Osteoblast (primary cell): ENCODE data around the gene PGRMC2. TPM values are rescaled to one million over a fixed set of nuclear protein-coding genes. Genes with fewer than 3 reads are reported as not detected.
"Not testable (repeated sequence)": the region's sequence is repeated elsewhere in the genome, so short reads cannot be mapped to it uniquely, and the experiment has no call there.

Source experiments
- DNase-seq: peaks from one replicate; pipeline ENCODE4 v3.0.0; 2011; ENCODE audit warnings: low spot score, mixed read lengths; ENCODE audit not compliant: insufficient read length; ENCODE audit errors: missing footprints
- H2AFZ ChIP-seq: 2 replicates; pipeline ENCODE4 v1.6.0; 2011; ENCODE audit warnings: mild to moderate bottlenecking, low read length
- H3K27ac ChIP-seq: 2 replicates; pipeline ENCODE4 v1.5.1; 2011; ENCODE audit warnings: mild to moderate bottlenecking, low read depth, low read length, moderate library complexity
- H3K27me3 ChIP-seq: 2 replicates; pipeline ENCODE4 v1.6.0; 2012; ENCODE audit warnings: mild to moderate bottlenecking, control low read depth, inconsistent platforms, low read length, moderate library complexity; ENCODE audit not compliant: insufficient read depth
- H3K36me3 ChIP-seq: 2 replicates; pipeline ENCODE4 v1.5.1; 2011; ENCODE audit warnings: mild to moderate bottlenecking, low read length, control low read depth, moderate library complexity; ENCODE audit not compliant: insufficient read depth
- H3K4me1 ChIP-seq: 2 replicates; pipeline ENCODE4 v1.5.1; 2011; ENCODE audit warnings: mild to moderate bottlenecking, low read length, control low read depth, moderate library complexity; ENCODE audit not compliant: insufficient read depth
- H3K4me2 ChIP-seq: 2 replicates; pipeline ENCODE4 v1.6.0; 2011; ENCODE audit warnings: mild to moderate bottlenecking, low read length; ENCODE audit not compliant: insufficient read depth
- H3K4me3 ChIP-seq: fragments of 200-600 bp; sonication (generic); 3 replicates; pipeline ENCODE4 v1.5.1; 2012; ENCODE audit warnings: mild to moderate bottlenecking, low read length, inconsistent platforms; ENCODE audit not compliant: insufficient read depth
- H3K79me2 ChIP-seq: 2 replicates; pipeline ENCODE4 v1.6.0; 2012; ENCODE audit warnings: mild to moderate bottlenecking, low read length, control low read depth, inconsistent platforms; ENCODE audit not compliant: insufficient read depth
- H3K9me3 ChIP-seq: 2 replicates; pipeline ENCODE4 v1.5.1; 2011; ENCODE audit warnings: low read depth, low read length, control low read depth
- H4K20me1 ChIP-seq: 2 replicates; pipeline ENCODE4 v1.6.0; 2012; ENCODE audit warnings: mild to moderate bottlenecking, low read length, control low read depth; ENCODE audit not compliant: insufficient read depth
- total RNA-seq: library from RNA; depleted of rRNA; stranded (reverse); fragments of >200 nt; gene quantifications from 2 replicates; pipeline ENCODE4 v1.2.3, GENCODE V29; 2012
- TF ChIP-seq, protein P1 (sequence below): IDR thresholded peaks from 2 replicates; pipeline ENCODE4 v1.5.1; 2011; ENCODE audit warnings: mild to moderate bottlenecking, low read depth, low read length, moderate library complexity; ENCODE audit errors: extremely low read depth

The PGRMC2 gene
- total RNA-seq, 1 donor, result 38.4 TPM

DNA sequence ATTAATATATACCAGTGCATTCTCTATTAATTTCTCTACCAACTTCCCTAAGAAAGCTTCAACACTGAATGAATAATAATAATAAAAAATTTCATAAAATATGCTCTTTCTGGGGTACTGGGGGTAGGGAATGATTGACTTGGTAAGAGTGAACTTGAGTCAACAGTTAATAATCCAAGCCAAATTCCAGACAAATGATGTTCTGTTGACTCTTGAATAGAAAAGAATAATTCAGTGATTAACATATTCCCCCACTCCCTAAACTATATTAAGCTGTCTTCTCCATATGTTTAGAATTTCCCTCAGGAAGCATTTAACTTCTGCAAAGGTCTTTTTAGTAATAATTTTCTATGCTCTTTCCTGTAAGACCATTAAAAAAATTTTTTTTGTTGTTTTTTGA, 12.3 kb downstream of the PGRMC2 start:
- H3K4me1 ChIP-seq, result peaks cover 20% of the 10 kb centered on the region
- TF ChIP-seq, protein P1, sequence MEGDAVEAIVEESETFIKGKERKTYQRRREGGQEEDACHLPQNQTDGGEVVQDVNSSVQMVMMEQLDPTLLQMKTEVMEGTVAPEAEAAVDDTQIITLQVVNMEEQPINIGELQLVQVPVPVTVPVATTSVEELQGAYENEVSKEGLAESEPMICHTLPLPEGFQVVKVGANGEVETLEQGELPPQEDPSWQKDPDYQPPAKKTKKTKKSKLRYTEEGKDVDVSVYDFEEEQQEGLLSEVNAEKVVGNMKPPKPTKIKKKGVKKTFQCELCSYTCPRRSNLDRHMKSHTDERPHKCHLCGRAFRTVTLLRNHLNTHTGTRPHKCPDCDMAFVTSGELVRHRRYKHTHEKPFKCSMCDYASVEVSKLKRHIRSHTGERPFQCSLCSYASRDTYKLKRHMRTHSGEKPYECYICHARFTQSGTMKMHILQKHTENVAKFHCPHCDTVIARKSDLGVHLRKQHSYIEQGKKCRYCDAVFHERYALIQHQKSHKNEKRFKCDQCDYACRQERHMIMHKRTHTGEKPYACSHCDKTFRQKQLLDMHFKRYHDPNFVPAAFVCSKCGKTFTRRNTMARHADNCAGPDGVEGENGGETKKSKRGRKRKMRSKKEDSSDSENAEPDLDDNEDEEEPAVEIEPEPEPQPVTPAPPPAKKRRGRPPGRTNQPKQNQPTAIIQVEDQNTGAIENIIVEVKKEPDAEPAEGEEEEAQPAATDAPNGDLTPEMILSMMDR, result no peak
- H3K4me2 ChIP-seq, result peak overlapping the region; percentile 35
- H2AFZ ChIP-seq, result no peak overlapping the region
- peak; percentile 41 for DNase-seq
- peaks cover 40% of the 10 kb centered on the region for H3K36me3 ChIP-seq
- H3K9me3 ChIP-seq, result no peaks in the 10 kb centered on the region
- no peak overlapping the region for H3K4me3 ChIP-seq
- H3K27me3 ChIP-seq, result no peaks in the 10 kb centered on the region
- H3K27ac ChIP-seq, result peak overlapping the region; percentile 46
- peaks cover 76% of the 10 kb centered on the region for H3K79me2 ChIP-seq
- H4K20me1 ChIP-seq, result peaks cover 5% of the 10 kb centered on the region

DNA sequence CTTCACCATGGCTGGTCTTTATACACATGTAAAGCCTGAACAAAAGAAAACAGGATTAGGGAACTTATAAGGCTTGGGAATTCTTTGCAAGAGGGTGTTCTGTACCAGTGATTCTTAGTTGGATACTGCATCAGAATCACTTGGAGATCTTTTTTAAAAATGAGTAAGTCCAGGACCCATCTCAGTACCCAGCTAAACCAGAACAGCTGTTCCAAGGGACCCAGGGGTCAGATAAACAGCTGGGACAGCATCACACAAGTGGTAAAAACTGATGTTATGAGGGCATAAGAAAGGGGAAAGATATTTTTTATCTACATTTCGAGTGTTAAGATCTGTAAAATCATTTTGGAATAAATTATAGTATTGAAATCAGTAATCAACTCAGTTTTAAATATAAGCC, 16.1 kb downstream of the PGRMC2 start:
- Histone ChIP-seq H2AFZ (no peak overlapping the region), H3K4me1 (peaks cover 18% of the 10 kb centered on the region), H3K4me2 (no peak overlapping the region), H3K36me3 (peaks cover 45% of the 10 kb centered on the region), H3K4me3 (no peak overlapping the region), H3K27ac (no peak overlapping the region), H4K20me1 (peaks cover 3% of the 10 kb centered on the region), H3K27me3 (no peaks in the 10 kb centered on the region), H3K79me2 (peaks cover 38% of the 10 kb centered on the region), H3K9me3 (no peaks in the 10 kb centered on the region)
- DNase-seq, result no peak
- TF ChIP-seq, protein P1, result no peak

DNA sequence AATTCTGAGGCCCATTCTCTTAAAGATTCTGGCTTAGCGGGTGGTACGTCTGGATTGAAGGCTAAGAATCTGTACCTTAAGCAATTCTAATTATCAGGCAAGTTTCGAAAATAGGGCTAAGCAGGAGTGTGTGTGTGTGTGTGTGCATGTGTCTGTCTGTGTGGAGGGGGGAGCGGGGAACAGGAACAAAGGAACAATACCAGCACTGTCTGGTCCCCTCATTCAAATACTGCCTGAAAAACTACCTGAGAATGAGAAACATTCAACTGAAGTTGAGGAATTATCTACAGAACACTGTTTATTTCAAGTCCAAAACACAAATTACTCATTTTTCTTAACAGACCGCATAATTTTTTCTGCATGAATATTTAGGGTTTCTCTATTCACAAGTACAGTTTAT, 18.6 kb downstream of the PGRMC2 start:
- TF ChIP-seq, protein P1, result no peak
- Histone ChIP-seq H3K4me3 (no peak overlapping the region), H3K9me3 (peaks cover 4% of the 10 kb centered on the region), H4K20me1 (no peaks in the 10 kb centered on the region), H3K4me2 (no peak overlapping the region), H3K27me3 (no peaks in the 10 kb centered on the region), H2AFZ (no peak overlapping the region), H3K36me3 (peaks cover 44% of the 10 kb centered on the region), H3K27ac (no peak overlapping the region), H3K4me1 (no peaks in the 10 kb centered on the region), H3K79me2 (peaks cover 13% of the 10 kb centered on the region)
- no peak for DNase-seq

DNA sequence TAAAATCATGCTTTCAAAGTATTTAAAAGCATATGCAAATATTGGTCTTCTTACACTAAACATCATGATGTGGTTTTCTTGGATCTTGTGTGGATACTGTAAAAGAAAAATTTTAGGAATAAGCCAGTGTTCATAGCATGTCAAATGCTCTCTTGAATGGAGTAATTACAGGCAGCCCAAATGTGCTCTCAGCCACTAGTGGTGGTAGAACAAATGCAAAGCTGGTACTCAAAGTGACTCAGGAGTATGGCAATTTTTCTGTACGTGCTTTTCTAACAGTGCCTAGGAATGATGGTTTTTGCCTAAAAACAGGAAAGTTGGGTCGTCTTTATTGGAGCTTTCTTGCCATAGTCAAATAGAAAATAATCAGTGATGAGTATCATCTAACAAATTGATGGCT, 19.9 kb downstream of the PGRMC2 start:
- no peak overlapping the region for H3K4me3 ChIP-seq
- TF ChIP-seq, protein P1, result no peak
- DNase-seq, result no peak
- no peak overlapping the region for H3K27ac ChIP-seq
- no peaks in the 10 kb centered on the region for H4K20me1 ChIP-seq
- peaks cover 4% of the 10 kb centered on the region for H3K9me3 ChIP-seq
- no peaks in the 10 kb centered on the region for H3K4me1 ChIP-seq
- no peak overlapping the region for H2AFZ ChIP-seq
- no peaks in the 10 kb centered on the region for H3K27me3 ChIP-seq
- H3K36me3 ChIP-seq, result peaks cover 34% of the 10 kb centered on the region
- H3K79me2 ChIP-seq, result peaks cover 2% of the 10 kb centered on the region
- H3K4me2 ChIP-seq, result no peak overlapping the region

DNA sequence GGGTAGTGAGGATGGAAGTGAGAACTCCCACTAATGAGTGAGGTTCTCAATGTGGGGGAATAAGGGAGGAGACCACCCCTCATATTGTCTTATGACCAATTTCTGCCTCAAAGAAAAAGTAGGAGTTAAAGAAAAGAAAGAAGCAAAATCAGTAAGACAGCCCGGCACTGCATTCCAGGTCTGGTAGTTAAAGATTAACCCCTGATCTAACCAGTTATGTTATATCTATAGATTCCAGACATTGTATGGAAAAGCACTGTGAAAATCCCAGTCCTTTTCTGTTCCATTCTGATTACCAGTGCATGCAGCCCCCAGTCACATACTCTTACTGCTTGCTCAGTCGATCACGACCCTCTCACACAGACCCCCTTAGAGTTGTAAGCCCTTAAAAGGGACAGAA, 20.4 kb downstream of the PGRMC2 start:
- H4K20me1 ChIP-seq, H3K4me2 ChIP-seq, H3K4me1 ChIP-seq, H3K27ac ChIP-seq, H3K27me3 ChIP-seq, H2AFZ ChIP-seq, H3K9me3 ChIP-seq, H3K4me3 ChIP-seq, DNase-seq, H3K79me2 ChIP-seq: not testable (repeated sequence)
- peaks cover 28% of the 10 kb centered on the region for H3K36me3 ChIP-seq

DNA sequence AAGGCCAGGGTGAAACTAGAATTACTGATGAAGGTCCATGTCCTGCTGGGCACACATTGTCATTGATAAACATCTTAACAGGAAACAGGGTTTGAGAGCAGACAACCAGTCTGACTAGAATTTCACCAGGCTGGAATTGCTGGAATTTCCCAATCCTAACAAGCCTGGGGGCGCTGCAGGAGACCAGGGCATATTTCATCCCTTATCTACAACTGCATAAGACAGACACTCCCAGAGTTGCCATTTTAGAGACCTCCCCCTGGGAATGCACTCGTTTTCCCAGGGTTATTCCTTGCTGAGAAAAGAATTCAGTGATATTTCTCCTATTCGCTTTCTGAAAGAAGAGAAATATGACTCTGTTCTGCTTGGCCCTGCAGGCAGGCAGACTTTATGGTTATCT, 22.1 kb downstream of the PGRMC2 start:
- not testable (repeated sequence) for H3K4me2 ChIP-seq, H3K9me3 ChIP-seq, H3K27ac ChIP-seq, H3K4me1 ChIP-seq, H3K27me3 ChIP-seq, H4K20me1 ChIP-seq, H3K4me3 ChIP-seq, DNase-seq, H2AFZ ChIP-seq, H3K79me2 ChIP-seq
- H3K36me3 ChIP-seq, result peaks cover 13% of the 10 kb centered on the region
